ENCODE results near the gene RANBP1. TPM values are rescaled to one million over a fixed set of nuclear protein-coding genes. Genes with fewer than 3 reads are reported as not detected.

RANBP1 gene
- total RNA-seq, 2 experiments from 2014 or later: 406 to 570 TPM

DNA sequence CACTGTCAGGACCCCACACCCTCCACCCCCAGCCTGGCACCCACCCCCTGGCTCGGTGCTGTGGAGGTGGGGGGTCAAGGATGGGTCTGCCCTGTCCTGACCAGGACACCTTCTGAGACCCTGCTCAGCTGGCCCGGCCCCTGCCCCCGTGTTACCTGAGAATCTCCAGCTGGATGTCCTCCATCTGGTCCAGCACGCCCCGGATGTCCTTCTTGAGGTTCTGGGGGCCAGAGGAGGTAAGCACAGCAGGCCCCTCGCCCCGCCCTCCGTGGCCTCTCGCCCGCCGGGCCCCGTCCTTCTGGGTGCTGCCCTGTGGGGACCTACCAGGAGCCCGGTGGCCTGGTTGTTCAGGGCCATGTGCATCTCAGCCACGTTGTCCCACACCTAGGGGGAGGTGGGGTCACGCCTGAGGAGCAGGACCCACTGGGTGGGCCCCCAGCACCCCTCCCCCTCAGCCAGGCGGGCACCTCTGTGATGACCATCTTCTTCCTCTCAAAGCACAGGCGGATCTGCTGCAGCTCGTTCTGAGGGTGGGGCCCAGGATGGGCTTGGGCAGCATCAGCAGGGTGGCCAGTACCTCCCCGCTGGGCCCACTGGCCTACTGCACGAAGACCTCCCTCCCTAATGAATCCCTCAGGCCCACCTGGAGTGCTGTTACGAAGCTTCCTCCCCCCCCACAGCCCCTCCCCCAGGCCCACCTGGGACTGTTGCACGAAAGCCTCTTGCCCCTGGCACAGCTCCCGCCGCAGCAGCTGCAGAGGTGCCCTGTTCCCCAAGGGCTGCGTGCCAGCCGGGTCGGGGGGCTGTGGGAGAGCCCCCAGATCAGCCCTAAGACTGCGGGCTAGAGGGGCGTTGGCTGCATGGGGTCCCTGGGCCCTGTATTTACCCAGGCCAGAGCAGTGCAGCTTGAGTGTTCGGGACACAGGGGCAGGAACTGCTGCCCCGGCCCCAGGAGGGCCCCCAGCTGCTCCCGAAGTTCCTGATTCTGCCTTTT lies 33.6 kb downstream of the RANBP1 start:
- POLR2A ChIA-PET: no interaction called here
- no peaks in the 10 kb centered on the region for H3K4me1 ChIP-seq (ENCODE audit: insufficient read depth, low read length, poor library complexity, severe bottlenecking)
- no TSS peak for BruUV-seq (replicated peaks)
- H3K9me2 ChIP-seq (ENCODE audit: insufficient read depth, low read length): no peaks in the 10 kb centered on the region
- H3K9me3 ChIP-seq (ENCODE audit: low read length): no peaks in the 10 kb centered on the region
- H2AFZ ChIP-seq (ENCODE audit: low read length): no peak overlapping the region
- no peak overlapping the region for H3K4me2 ChIP-seq (ENCODE audit: low read length)
- CTCF ChIA-PET (ENCODE audit: unreplicated experiment): no interaction called here
- H4K20me1 ChIP-seq (ENCODE audit: insufficient read depth, low read length): no peaks in the 10 kb centered on the region
- no peaks in the 10 kb centered on the region for H3K36me3 ChIP-seq (ENCODE audit: insufficient read depth, low read length)
- TF ChIP-seq, protein P1, sequence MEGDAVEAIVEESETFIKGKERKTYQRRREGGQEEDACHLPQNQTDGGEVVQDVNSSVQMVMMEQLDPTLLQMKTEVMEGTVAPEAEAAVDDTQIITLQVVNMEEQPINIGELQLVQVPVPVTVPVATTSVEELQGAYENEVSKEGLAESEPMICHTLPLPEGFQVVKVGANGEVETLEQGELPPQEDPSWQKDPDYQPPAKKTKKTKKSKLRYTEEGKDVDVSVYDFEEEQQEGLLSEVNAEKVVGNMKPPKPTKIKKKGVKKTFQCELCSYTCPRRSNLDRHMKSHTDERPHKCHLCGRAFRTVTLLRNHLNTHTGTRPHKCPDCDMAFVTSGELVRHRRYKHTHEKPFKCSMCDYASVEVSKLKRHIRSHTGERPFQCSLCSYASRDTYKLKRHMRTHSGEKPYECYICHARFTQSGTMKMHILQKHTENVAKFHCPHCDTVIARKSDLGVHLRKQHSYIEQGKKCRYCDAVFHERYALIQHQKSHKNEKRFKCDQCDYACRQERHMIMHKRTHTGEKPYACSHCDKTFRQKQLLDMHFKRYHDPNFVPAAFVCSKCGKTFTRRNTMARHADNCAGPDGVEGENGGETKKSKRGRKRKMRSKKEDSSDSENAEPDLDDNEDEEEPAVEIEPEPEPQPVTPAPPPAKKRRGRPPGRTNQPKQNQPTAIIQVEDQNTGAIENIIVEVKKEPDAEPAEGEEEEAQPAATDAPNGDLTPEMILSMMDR (conservative IDR thresholded peaks at IDR 0.05; ENCODE audit: low read length): no peak
- no peak for TF ChIP-seq EZH2phosphoT487 (IDR thresholded peaks at IDR 0.05; ENCODE audit: borderline replicate concordance, low read depth, low read length)
- DNase-seq (ENCODE audit: low spot score): no peak
- intact Hi-C loops (cut with micrococcal nuclease; ENCODE audit: unreplicated experiment): loop anchor here (10.0 kb wide), 2 partner anchors 305 to 545 kb away; no protein-coding TSS in a partner anchor
- H3K79me2 ChIP-seq (ENCODE audit: insufficient read depth, low read depth, low read length): no peaks in the 10 kb centered on the region
- no peak overlapping the region for H3K27ac ChIP-seq (ENCODE audit: low read depth, low read length, poor library complexity, severe bottlenecking)
- H3K4me3 ChIP-seq (ENCODE audit: low read depth, low read length, poor library complexity, severe bottlenecking): no peak overlapping the region

DNA sequence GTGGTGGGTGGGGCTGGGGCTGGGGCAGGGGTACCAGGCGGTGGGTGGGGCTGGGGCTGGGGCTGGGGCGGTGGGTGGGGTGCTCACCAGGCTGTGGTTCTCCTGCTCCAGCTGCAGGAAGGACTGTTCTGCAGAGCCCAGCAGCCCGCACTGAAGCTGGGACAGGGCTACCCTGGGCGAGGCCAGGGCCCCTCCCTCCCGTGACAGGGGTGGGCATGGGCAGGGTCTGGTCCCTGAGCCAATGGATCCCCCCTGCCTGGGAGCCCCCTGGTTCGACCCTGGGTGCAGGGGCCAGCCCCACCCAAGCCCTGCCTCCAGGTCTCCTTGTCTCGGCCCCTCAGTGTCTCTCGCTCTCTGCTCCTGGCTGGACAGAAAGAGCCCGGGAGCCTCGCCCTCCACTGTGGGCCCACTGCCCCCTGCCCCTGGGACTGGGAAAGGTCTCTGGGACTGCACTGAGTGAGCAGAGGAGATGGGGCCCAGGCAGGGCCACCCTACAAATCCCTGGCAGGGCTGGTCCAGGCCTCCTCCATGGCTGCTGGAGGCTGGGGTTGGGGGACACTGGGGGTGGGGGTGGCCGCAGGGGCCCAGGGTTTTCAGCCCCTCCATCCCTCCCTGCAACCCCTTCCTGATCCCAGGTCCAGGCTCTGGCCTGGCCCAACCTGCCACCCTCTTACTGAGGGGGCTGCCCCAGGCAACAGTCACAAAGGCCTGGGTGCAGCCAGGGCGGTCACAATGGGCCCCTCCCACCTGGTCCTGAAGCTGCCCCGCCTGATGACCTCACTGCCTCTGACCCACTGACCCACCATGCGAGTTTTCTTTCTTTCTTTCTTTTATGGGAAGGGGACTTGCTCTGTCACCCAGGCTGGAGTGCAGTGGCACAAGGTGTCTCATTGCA lies 34.7 kb downstream of the RANBP1 start, which contains the start of gene CCDC188:
Gene CCDC188 (minus strand): TSS at position 675 of the 895 bp plus-strand sequence. CDS start 69 bp downstream, at position 606.
- H3K36me3 ChIP-seq (ENCODE audit: insufficient read depth, low read length): no peaks in the 10 kb centered on the region
- no peaks in the 10 kb centered on the region for H3K9me3 ChIP-seq (ENCODE audit: low read length)
- no peak within 1 kb of the TSS for H3K4me3 ChIP-seq (ENCODE audit: low read depth, low read length, poor library complexity, severe bottlenecking)
- H2AFZ ChIP-seq (ENCODE audit: low read length): no peak within 1 kb of the TSS
- no peaks in the 10 kb centered on the region for H3K4me1 ChIP-seq (ENCODE audit: insufficient read depth, low read length, poor library complexity, severe bottlenecking)
- H3K27ac ChIP-seq (ENCODE audit: low read depth, low read length, poor library complexity, severe bottlenecking): no peak within 1 kb of the TSS
- CTCF ChIA-PET (ENCODE audit: unreplicated experiment): no interaction called here
- TF ChIP-seq, protein P1 (conservative IDR thresholded peaks at IDR 0.05; ENCODE audit: low read length): no peak
- no peak for TF ChIP-seq EZH2phosphoT487 (IDR thresholded peaks at IDR 0.05; ENCODE audit: borderline replicate concordance, low read depth, low read length)
- no peaks in the 10 kb centered on the region for H4K20me1 ChIP-seq (ENCODE audit: insufficient read depth, low read length)
- BruUV-seq (replicated peaks): no TSS peak
- POLR2A ChIA-PET: interaction anchor here (0.7 kb wide), 1 partner anchor 47 kb away, joined by 3 read pairs; no protein-coding TSS in a partner anchor
- no peaks in the 10 kb centered on the region for H3K9me2 ChIP-seq (ENCODE audit: insufficient read depth, low read length)
- no peak within 1 kb of the TSS for H3K4me2 ChIP-seq (ENCODE audit: low read length)
- H3K79me2 ChIP-seq (ENCODE audit: insufficient read depth, low read depth, low read length): no peaks in the 10 kb centered on the region
- DNase-seq (ENCODE audit: low spot score): no peak
- intact Hi-C loops (cut with micrococcal nuclease; ENCODE audit: unreplicated experiment): loop anchor here (10.0 kb wide), 2 partner anchors 304 to 544 kb away; no protein-coding TSS in a partner anchor

Data from OCI-LY7 (cell line).